ENCODE data around the gene LMTK2.

The LMTK2 gene

GRCh38 chr7:98086281-98086718, 20.4 kb upstream of the LMTK2 start:
- DNase-seq (ENCODE audit: low spot score), result no peak
- TF ChIP-seq CTCF (IDR thresholded peaks at IDR 0.05; ENCODE audit: extremely low read depth, missing control alignments), result no peak

- TF ChIP-seq CTCF (IDR thresholded peaks at IDR 0.05; ENCODE audit: extremely low read depth, missing control alignments), result no peak
- no peak for DNase-seq (ENCODE audit: low spot score)
These were observed 18.6 kb upstream of the LMTK2 start for GRCh38 chr7:98088109-98088508.

- no peak for DNase-seq (ENCODE audit: low spot score)
- TF ChIP-seq CTCF (IDR thresholded peaks at IDR 0.05; ENCODE audit: extremely low read depth, missing control alignments), result no peak
These were observed 16.5 kb upstream of the LMTK2 start for GRCh38 chr7:98090116-98090515.

- no peak for DNase-seq (ENCODE audit: low spot score)
- TF ChIP-seq CTCF (IDR thresholded peaks at IDR 0.05; ENCODE audit: extremely low read depth, missing control alignments), result no peak
These were observed 15.6 kb upstream of the LMTK2 start for GRCh38 chr7:98091061-98091460.

GRCh38 chr7:98091523-98091922, 15.1 kb upstream of the LMTK2 start:
- TF ChIP-seq CTCF (IDR thresholded peaks at IDR 0.05; ENCODE audit: extremely low read depth, missing control alignments), result no peak
- DNase-seq (ENCODE audit: low spot score), result no peak

GRCh38 chr7:98097042-98097645, 9.5 kb upstream of the LMTK2 start:
- DNase-seq (ENCODE audit: low spot score), result no peak
- no peak for TF ChIP-seq CTCF (IDR thresholded peaks at IDR 0.05; ENCODE audit: extremely low read depth, missing control alignments)

GRCh38 chr7:98100088-98100487, 6.6 kb upstream of the LMTK2 start:
- DNase-seq (ENCODE audit: low spot score), result no peak
- no peak for TF ChIP-seq CTCF (IDR thresholded peaks at IDR 0.05; ENCODE audit: extremely low read depth, missing control alignments)
